Ovary (tissue), 9 donors: ENCODE measurements around the gene SMARCC1. TPM values are rescaled to one million over a fixed set of nuclear protein-coding genes. Genes with fewer than 3 reads are reported as not detected.

ENCODE experiments used
- DNase-seq, 5 donors: peaks; one replicate each; pipeline ENCODE4 v3.0.0-alpha.2; 2019 to 2020
- H3K27ac ChIP-seq, 2 donors: fragments of 200-600 bp; one replicate each; pipeline versions ENCODE4 v1.5.1 to v1.8.0; 2019 to 2022
- H3K27me3 ChIP-seq: fragments of 200-600 bp; one replicate; pipeline ENCODE4 v1.8.0; 2022
- H3K36me3 ChIP-seq: fragments of 200-600 bp; sonication (generic); one replicate; pipeline ENCODE4 v1.5.1; 2019
- H3K4me1 ChIP-seq: one replicate; pipeline ENCODE4 v1.8.1; 2013; ENCODE audit warnings: mild to moderate bottlenecking, moderate library complexity; ENCODE audit not compliant: insufficient read depth
- H3K4me3 ChIP-seq: fragments of 200-600 bp; sonication (generic); one replicate; pipeline ENCODE4 v1.5.1; 2017
- H3K9me3 ChIP-seq, 2 donors: fragments of 200-600 bp in 1 of 2; sonication (generic) in 1 of 2; one replicate each; pipeline versions ENCODE4 v1.5.1 to v1.8.1; 2013 to 2019; ENCODE audit warnings: mild to moderate bottlenecking in 1 of 2, moderate library complexity in 1 of 2
- CTCF ChIP-seq, 3 donors: fragments of 450-650 bp in 2 of 3; fragments of 200-600 bp in 1 of 3; IDR thresholded peaks; one replicate each; pipeline versions ENCODE4 v1.5.1 to v1.8.0; 2016 to 2022; ENCODE audit warnings: antibody characterized with exemption in 3 of 3, mild to moderate bottlenecking in 1 of 3
- EP300 ChIP-seq: sonication (generic); formaldehyde crosslinking; IDR thresholded peaks from one replicate; pipeline ENCODE4 v1.6.1; 2017; ENCODE audit warnings: antibody characterized with exemption
- POLR2A ChIP-seq: fragments of 450-650 bp; IDR thresholded peaks from one replicate; pipeline ENCODE4 v1.6.1; 2017; ENCODE audit warnings: antibody characterized with exemption, mild to moderate bottlenecking, moderate library complexity
- WGBS, 3 donors: extraction: QIAGEN DNeasy Blood & Tissue Kit in 1 of 3; methylation state at CpG; one replicate each; pipeline versions ENCODE4 v1.1.5 to v1.1.7; 2013 to 2017; 5-methylcytosine and 5-hydroxymethylcytosine counted together
- intact Hi-C, 4 donors: fragments of 100-400 bp; cut with DNase I; formaldehyde crosslinking; loops; one replicate each; pipeline versions ENCODE4 v1.11.0 to v1.15.1; 2022 to 2023
- polyA plus RNA-seq, 2 donors: library from polyadenylated mRNA; stranded (reverse); fragments of 200-250 nt in 1 of 2; fragments of 350-450 nt in 1 of 2; fragmentation: Illumina TruSeq in 1 of 2; extraction: RNeasy Lipid Tissue Mini Kit (QIAGEN cat#74804) in 1 of 2; gene quantifications; one replicate each; pipeline ENCODE4 v1.2.3, GENCODE V29; 2013 to 2014
- total RNA-seq, 7 donors: library from RNA; depleted of rRNA in 2 of 7; stranded (reverse); fragments of >200 nt in 2 of 7; fragmentation: NEBNext Ultra II Directional in 3 of 7; extraction: Animal tissue kit (Norgen Biotek cat#: 25700) in 3 of 7; gene quantifications; one replicate each; pipeline versions ENCODE4 v1.1.0 to v1.2.4, GENCODE V29; 2016 to 2023
- donor health status: DM: no; HTN: no; CAD: no; lungs with moderate emphysema.
- donor health status: DM: no; HTN: no; CAD: no.
- donor health status: Bipolar disorder and iron deficiency.
- donor health status: DM: yes; HTN: yes; CAD: no.
- donor health status: DM: no; HTN: no; CAD: no.
- donor health status: DM: yes; HTN: yes; CAD: no.

SMARCC1 gene
- total and polyA plus RNA-seq, 9 donors = 24.8 to 68.9 (median 60.4) TPM

GRCh38 chr3:47635536-47635935 is 146.2 kb downstream of the SMARCC1 start:
- H3K9me3 ChIP-seq = no peaks in the 10 kb centered on the region
- TF ChIP-seq POLR2A (no peak), EP300 (no peak), CTCF (IDR thresholded peaks at IDR 0.05) (no peak)
- H3K27me3 ChIP-seq = no peaks in the 10 kb centered on the region
- no peaks in the 10 kb centered on the region for H3K36me3 ChIP-seq
- intact Hi-C loops = no loop called here
- 79 to 94% (median 84%) methylated on average over 1 of the region's 1 CpG for WGBS, 3 donors
- H3K27ac ChIP-seq = no peak overlapping the region
- H3K4me1 ChIP-seq = peaks cover 1% of the 10 kb centered on the region
- H3K4me3 ChIP-seq = no peak overlapping the region
- DNase-seq = no peak

- H3K27ac ChIP-seq = no peak overlapping the region
- no peak for TF ChIP-seq CTCF (IDR thresholded peaks at IDR 0.05)
- TF ChIP-seq POLR2A = no peak
- no peak for TF ChIP-seq EP300
- H3K4me3 ChIP-seq = no peak overlapping the region
- no peak for DNase-seq
- H3K27me3 ChIP-seq = no peaks in the 10 kb centered on the region
- intact Hi-C loops = no loop called here
- peaks cover 1% of the 10 kb centered on the region for H3K4me1 ChIP-seq
- WGBS, 3 donors = 65 to 79% (median 76%) methylated on average over 6 of the region's 6 CpGs
- H3K36me3 ChIP-seq = no peaks in the 10 kb centered on the region
- H3K9me3 ChIP-seq = no peaks in the 10 kb centered on the region
Observed at GRCh38 chr3:47634996-47635395, 146.7 kb downstream of the SMARCC1 start.

GRCh38 chr3:47630810-47631209 is 150.9 kb downstream of the SMARCC1 start:
- intact Hi-C loops = no loop called here
- Histone ChIP-seq H3K36me3 (no peaks in the 10 kb centered on the region), H3K27me3 (no peaks in the 10 kb centered on the region), H3K27ac (no peak overlapping the region), H3K9me3 (no peaks in the 10 kb centered on the region), H3K4me3 (no peak overlapping the region), H3K4me1 (peaks cover 1% of the 10 kb centered on the region)
- TF ChIP-seq EP300 (no peak), CTCF (IDR thresholded peaks at IDR 0.05) (no peak), POLR2A (no peak)
- DNase-seq = no peak
- 94 to 100% (median 100%) methylated on average over 1 of the region's 1 CpG for WGBS, 3 donors

- H3K36me3 ChIP-seq = no peaks in the 10 kb centered on the region
- intact Hi-C loops = no loop called here
- no peak overlapping the region for H3K4me3 ChIP-seq
- H3K27me3 ChIP-seq = no peaks in the 10 kb centered on the region
- 64 to 70% (median 68%) methylated on average over 6 of the region's 6 CpGs for WGBS, 3 donors
- DNase-seq = no peak
- H3K9me3 ChIP-seq = no peaks in the 10 kb centered on the region
- no peaks in the 10 kb centered on the region for H3K4me1 ChIP-seq
- no peak overlapping the region for H3K27ac ChIP-seq
- TF ChIP-seq POLR2A (no peak), EP300 (no peak), CTCF (IDR thresholded peaks at IDR 0.05) (no peak)
Observed at GRCh38 chr3:47629770-47630169, 151.9 kb downstream of the SMARCC1 start.

GRCh38 chr3:47628426-47628825 is 153.3 kb downstream of the SMARCC1 start:
- WGBS, 3 donors = 86 to 90% (median 87%) methylated on average over 6 of the region's 6 CpGs

More at GRCh38 chr3:47628426-47628825, 153.3 kb downstream of the SMARCC1 start:
- H3K4me3 ChIP-seq = no peak overlapping the region
- H3K36me3 ChIP-seq = no peaks in the 10 kb centered on the region
- H3K27ac ChIP-seq = no peak overlapping the region
- no peaks in the 10 kb centered on the region for H3K9me3 ChIP-seq
- intact Hi-C loops = no loop called here
- DNase-seq = no peak
- no peak for TF ChIP-seq EP300
- no peak for TF ChIP-seq CTCF (IDR thresholded peaks at IDR 0.05)
- no peak for TF ChIP-seq POLR2A
- H3K27me3 ChIP-seq = no peaks in the 10 kb centered on the region
- no peaks in the 10 kb centered on the region for H3K4me1 ChIP-seq
